GM19455 (cell line): Measurements from ENCODE around the gene SNRPA1.
"Not testable (repeated sequence)": the region's sequence is repeated elsewhere in the genome, so short reads cannot be mapped to it uniquely, and the experiment has no call there.

Experiments used
- ATAC-seq: cut with Tn5 transposase; IDR thresholded peaks from one replicate; pipeline ENCODE4 v1.9.1; 2021; ENCODE audit not compliant: unreplicated experiment

Gene SNRPA1

DNA sequence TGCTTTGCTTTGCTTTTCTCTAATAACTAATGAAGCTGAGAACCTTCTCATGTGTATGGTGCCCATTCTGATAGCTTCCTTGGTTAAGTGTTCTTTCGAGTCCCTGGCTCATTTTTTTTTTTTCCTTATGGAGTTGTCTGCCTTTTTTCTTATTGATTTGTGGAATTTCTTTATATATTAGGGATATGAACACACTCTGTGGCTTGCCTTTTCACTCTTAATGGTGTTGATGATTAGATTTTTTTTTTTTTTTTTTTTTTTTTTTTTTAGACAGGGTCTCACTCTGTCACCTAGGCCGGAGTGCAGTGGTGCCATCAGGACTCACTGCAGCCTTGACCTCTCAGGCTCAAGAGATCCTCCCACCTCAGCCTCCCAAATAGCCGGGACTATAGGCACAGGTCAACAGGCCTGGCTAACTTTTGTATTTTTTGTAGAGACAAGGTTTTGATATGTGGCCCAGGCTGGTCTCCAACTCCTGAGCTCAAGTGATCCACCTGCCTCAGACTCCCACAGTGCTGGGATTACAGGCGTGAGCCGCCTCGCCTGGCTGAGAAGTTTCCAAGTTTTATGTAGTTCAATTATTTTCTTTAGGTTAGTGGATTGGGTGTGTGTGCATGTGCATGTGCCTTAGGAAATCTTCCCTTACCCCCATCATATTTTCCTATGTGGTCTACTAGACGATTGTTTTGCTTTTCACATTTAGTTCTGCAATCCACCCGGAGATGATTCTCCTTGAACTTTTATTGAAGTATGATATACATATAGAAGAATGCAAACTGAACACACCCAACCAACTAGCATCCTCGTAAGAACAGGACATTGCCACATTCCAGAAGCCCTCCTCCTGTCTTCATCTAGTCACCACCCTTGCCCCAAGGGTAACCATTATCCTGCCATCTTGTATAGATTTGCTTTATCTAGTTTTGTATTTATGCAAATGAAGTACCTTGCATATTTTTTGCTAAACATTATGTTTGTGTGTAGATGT, 1.7 kb upstream of the SNRPA1 start:
- no peak for ATAC-seq

DNA sequence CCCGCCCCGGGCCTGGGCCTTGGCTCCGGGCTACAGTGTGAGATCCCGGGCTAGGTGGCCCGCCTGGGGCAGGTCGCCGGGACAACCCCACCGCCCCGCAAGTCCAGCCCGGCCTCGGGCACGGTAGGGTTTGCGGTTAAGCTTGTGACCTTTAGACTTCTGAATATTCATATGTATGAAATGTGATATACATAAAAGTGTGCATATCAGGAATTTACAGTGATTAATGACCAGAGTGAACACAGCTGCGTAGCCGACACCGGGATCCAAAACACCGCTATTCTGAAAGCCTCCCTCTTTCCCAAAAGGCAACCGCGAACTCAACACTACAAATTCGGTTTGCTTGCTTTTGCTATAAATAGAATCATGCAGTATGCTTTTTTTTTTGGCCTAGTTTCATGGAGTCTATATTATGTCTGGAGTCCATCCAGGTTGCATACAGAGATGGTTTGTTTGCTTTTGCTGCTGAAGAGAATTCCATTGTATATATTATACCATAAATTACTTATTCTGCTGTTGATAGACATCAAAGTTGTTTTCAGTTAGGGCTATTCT, 636 bp upstream of the SNRPA1 start:
- ATAC-seq = no peak

DNA sequence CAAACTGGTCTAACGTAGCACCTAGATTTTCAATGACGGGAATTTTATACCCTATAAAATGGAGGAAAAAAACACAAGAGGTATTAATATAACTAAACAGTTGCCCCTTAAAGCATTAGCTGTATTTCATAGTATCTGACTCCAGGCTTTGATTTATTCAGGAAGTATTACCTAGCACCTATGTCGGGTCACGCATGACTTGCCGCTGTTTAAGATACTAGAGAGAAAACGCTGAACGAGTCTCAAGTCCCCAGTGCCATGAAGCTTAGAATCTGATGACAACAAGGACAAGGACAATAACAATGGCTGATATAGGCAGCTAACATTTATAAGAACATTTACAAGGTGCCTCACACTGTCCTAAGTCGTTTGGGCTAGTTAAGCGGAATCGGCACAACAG, 1.9 kb downstream of the SNRPA1 start:
- ATAC-seq = no peak

DNA sequence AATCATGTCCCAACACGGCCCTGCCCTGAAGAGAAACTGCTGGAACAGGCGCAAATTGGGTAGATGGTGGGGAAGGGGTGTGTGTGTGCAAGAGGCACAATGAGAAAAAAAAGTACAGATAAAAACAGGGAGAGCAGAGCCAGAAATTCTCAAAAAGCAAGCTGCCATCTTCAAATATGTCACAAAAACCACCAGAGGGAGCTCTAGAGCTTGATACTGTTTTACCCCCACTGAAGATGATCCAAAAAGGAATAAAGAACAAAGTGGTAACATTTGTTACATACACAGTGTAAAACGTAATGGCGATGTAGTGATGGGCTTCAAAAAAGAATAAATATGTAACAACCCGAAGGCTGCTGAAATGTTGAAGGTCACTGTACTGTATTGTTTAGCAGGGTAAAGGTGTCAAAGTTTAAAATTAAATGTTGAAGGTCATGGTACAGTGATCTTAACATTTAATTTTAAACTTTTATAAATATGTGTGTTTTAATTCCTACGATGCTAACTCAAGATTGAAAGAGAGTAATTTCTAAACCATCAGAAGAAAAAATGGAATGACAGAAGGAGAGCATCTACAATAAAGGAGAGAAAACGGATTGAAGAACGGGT, 6.0 kb downstream of the SNRPA1 start:
- ATAC-seq = no peak

DNA sequence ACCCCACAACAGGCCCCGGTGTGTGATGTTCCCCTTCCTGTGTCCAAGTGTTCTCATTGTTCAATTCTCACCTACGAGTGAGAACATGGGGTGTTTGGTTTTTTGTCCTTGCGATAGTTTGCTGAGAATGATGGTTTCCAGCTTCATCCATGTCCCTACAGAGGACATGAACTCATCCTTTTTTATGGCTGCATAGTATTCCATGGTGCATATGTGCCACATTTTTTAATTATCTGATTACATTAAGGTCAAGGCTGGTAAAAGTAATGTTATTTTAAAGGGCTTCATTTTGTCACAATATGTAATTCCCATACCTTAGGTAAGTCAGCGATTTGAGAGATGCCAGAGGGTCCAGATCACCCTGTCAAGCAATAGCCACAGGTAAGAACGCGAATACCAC, 7.7 kb downstream of the SNRPA1 start:
- ATAC-seq = not testable (repeated sequence)

DNA sequence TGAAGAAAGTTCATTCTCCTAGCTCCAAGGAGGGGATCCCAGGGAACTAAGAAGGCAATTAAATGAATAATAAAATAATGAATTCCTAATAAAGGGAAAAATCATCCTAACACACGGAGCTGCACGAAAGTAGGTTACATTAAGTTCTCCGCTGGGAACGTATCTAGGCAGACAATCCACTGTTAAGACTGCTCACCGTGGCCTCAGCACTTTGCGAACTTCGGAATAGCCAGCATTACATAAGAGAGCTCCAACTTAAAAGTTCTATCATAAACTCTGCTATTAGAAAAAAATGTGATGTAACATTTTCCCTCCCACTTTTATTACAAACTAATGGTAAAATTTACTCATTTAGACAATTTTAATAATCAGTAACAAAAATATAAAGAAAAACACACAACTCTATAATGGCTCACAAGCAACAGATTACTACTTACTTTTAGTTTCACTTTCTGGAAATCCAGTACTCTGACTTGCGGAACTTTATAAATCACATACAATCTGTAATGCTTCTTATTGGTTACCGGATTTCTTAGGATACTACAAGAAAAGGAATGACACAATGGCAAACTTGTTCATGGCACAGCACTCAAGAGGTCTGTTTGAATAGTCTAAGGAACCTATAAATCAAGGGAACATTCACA, 8.5 kb downstream of the SNRPA1 start:
- ATAC-seq = no peak

DNA sequence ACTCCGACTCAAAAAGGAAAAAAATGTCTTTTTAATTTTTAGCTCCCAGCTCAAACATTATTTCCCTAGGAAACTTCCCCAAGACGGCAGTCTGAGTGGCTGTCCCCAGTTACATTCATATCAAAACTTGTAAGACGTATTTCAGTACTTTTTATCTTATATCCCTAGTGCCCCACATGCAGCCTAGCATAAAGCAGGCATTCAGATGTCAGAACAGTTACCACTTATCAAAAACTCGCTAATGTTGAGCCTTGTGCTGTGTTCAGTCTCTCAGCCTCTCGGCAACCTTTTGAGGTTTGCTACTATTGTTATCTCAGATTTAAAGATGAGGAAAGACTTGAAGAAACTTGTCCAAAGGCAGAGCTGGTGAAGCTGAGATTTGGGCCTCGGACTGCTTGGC, 11.1 kb downstream of the SNRPA1 start:
- no peak for ATAC-seq

DNA sequence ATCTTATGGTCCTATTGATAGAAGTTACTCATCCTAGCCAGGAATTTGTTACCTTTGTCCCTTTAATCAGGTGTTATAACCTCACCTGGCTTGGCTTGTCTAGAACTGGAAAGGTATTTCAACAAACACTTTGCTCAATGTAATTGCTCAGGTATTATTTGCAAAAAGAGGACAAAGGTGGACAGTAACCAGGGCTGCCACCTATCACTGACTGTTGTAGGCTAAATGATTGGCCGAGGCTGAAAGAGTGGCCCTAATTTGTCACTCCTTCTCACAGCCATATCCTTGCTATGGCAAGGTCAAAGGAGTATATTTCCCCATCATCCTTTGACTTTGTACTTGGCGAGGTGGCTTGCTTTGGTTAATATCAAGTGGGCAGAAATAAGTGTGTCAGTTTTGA, 15.0 kb downstream of the SNRPA1 start:
- ATAC-seq = no peak

DNA sequence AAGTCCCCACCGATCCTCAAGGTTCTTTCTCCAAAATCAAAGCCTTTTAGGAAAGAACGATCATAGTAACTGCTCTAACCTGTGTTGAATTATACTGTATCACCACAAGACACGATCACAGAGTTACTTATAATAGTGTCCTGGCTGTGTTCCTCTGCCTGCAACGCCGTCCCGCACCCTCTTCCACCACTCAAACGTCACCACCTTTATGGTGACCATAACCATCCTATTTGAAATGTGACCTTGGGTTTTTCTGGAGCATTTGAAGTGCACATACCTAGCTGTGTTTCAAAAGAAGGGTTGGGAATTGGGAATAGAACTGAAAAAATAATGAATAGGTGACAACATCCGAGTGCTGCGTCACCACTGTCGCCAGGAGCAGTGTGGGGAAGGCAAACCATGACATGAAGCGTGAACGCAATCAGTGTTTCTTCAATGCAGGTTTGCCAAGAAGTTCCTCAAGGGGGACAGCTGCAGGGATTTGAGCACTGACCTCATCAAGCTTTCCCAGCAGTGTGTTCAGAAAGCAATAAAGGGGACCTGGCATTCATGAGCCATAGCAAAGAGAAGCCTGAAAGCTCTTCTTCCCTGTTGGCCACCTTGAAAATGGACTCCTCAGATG, 17.0 kb downstream of the SNRPA1 start:
- ATAC-seq = no peak

DNA sequence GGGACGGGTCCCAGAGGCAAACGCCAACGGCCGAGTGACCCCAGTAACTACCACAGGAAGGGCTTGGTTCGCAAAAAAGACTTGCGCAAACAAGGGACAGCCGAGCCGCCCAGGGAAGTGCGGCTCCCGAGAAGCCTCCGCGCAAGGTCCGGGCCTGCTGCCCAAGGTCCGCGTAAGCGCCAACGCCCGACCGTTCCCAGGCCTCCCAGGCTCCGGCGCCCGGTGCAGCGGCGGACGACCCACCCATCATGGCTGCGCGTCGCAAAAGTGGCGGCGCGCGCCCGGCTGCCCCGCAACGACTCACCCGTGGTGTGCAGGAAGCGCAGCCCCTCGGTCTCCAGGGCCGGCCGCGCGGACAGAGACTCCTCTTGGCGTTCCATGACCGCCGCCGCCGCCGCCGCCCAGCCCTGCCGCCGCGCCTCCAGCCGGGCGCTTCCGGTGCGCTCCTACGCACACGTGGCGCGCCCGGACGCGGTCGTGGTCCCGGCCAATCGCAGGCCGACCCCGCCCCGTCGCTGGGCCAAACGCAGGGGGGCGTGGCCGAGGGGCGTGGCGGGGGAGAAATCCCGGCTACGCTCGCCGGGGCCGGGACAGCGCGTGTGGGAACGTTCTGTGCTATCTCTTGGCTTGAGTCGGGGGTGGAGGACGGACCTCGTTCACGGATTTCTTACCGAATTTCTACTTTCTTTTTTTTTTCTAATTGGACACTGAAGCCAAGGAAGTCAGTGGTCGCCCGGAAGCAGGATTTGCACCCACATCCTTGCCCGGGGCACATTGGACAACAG, 17.8 kb downstream of the SNRPA1 start, which contains the start of gene SELENOS:
SELENOS (minus strand) TSS at position 448 of the 785 bp plus-strand sequence; CDS start at position 380, 68 bp downstream.
- ATAC-seq = peak; percentile 79

DNA sequence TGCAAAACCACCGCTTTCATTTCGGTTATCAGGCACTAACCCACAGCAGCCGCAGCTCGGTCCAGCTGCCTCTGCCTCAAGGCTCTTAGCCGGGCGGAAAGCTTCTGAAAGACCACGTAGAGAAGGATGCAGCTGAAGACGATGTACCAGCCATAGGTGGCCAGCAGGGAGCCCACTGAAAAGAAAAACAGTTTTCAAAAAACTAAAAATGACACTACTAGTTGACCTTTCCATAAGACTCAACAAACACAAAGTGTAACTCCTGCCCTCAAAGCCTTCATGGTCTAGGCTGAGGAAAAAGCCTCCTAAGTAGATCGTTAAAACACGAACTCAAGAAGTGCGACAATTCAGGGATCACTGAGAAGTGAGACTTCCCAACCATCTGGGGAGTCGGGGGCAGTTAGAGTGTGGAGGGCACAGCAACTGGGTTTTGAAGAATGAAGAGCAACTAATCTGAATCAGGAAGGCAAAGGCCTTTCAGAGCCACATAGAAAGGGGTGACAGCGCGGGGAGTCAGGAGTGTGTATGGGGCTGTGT, 18.5 kb downstream of the SNRPA1 start:
- peak; percentile 50 for ATAC-seq

DNA sequence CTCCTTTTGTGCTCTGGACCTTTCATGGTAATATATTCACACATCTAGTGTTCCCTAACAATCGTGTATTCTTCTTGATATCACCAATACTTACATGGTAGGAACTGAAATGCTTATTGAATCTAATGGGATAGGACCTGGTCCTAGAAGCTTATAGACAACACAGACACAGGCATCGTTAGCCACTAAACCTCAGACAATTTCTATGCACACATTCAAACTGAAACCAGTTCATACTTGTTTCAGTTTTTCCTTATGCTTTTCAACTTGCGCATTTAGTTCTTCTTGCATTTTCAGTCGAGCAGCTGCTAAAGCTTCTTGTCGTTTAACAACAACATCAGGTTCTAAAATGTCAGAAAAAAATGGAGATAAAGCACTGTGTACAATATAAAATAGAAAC, 20.0 kb downstream of the SNRPA1 start:
- peak; percentile 41 for ATAC-seq

DNA sequence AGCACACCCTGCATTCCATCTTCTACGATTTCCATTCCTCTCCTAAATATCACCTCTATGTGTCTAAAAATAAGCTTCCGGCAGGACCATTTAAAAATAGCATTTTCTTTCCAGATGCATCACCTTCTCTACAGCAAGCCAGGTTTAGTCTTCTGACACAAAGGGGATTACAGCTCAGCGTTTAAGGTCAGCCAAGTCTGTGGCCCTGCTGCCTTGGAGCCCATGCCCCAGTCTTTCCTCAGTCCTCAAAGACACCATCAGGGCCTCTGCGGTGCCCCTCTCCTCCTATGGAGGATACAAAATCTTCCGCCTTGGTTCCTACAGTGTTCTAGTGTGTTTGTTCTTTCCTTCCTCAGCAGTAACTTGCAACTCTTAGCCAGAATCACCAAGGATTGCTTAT, 21.5 kb downstream of the SNRPA1 start:
- ATAC-seq = no peak

DNA sequence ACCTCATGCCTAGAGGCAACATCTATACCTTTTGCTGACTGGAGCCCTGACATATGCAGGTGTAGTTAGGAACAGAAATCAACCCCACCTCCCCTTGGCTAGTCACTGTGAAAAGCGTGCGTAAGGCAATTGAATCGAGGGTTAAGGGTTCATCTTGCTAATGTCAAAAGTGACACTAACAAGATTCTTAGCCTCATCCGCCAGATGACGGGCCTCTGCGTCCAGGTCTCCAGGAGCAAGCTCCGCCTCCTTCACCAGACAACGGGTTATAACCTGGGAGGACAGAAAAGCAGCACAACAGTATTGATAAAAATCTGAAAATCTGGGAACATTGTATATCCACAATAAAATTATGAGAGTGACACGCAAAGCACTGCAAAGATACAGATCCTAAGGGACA, 22.5 kb downstream of the SNRPA1 start:
- ATAC-seq = no peak

DNA sequence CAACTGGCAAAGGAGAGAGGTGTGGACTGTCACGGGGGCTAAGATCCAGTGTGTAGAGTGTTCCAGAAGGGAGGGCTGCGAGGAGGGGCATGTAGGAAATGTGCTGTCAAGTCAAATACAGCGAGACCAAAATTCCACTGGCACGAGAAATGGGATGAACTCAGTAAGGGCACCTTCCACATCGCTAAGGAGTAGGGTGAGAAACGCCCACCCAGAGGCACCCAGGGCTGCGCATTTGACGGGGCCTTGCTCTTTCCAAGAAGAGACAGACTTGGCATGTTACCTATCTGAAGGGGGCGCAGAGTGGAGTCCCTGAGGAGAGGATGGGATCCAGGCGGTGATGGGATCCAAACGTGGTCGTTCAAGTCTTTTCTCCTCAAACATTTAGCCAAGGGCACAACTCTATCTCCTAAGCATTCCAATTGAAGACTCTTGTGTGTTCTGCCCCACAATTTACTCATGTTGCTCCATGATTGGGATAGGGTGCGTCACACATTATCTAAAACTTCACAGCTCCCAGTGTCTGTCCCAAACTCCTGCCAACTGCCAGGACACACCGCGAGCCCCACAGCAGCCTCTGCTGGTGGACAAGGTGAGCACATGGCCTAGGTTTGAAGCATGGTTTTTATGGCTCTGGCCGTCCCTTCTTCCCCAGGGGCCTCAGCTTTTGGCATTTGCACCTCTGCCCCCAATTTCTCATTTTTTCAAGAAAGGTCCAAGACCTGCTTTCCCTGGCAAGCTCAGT, 25.4 kb downstream of the SNRPA1 start:
- ATAC-seq = no peak

DNA sequence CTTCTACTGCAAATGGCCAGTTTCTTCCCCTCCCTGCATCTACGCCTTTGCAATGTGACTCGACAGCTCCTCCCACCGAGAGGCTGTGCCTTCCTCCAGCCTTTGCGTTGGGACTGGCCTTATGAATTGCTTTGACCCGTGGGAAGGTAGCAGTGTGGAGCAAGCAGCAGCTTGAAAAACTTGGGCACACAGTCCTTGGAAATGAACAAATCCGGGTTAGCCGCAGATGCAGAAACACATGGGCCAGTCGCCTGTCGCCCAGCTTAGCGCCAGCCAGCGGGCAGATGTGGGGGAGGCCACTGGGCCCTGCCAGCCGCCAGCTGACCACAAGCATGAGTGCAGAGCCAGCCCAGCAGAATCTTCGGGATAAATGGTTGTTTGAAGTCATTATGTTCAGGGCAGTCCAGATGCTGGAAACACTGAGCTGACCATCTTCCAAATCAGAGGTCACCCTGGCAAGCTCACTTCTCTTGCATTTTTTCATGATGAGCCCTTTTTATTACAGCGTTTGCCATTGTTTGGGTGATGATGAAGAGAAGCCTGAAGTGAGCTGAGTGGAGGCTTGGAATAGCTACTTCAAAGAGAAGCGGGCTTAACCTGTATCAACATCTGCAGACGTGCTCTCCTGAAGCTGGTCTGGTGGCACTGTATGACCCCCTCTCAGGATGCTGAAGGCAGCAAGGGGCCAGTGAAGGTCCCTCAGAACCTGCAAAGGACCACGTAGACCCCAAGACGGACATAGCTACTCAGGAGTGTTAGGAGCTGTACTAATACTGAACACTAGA, 27.5 kb downstream of the SNRPA1 start:
- no peak for ATAC-seq

DNA sequence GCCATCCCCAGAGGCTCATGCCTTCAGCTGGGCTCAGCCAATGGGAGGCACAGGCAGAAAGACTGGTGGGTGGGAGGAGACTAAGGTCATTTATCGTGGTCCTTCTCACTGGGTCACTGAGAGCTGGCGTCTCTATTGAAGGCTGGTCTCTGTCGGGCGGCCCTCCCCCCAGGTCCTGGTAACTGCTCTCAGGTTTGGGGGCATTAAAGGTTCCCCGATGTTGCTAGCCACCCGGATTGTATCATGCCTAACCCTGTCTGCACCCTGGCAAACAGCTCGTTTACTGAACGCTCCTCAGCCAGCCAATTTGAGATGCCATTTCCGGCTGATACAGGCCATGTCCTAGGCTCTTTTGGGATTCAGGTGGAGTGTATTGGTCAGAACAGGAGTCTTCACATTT, 28.3 kb downstream of the SNRPA1 start:
- ATAC-seq = no peak

DNA sequence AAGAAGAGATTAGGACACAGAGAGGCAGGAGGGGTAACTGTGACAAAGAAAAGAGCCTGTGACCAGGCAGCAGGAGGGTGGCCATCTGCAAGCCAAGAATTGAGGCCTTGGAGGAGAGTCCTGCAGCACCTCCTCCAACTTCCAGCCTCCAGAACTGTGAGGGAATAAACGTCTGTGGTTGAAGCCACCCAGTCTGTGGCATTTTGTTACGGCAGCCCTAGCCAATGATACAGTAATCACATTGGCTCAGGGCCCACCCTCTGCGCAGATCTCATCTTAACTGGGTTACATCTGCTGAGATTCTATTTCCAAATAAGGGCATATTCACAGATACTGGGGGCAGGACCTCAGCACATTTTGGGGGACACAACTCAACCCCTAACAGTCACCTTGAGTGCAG, 29.0 kb downstream of the SNRPA1 start:
- no peak for ATAC-seq
